Measurements from ENCODE around the gene TRAPPC8. TPM values are rescaled to one million over a fixed set of nuclear protein-coding genes. Genes with fewer than 3 reads are reported as not detected.
"Not testable (repeated sequence)": the region's sequence is repeated elsewhere in the genome, so short reads cannot be mapped to it uniquely, and the experiment has no call there.

TRAPPC8 gene
- total RNA-seq, 1 donor from 2014 or later, result 41.3 TPM

DNA sequence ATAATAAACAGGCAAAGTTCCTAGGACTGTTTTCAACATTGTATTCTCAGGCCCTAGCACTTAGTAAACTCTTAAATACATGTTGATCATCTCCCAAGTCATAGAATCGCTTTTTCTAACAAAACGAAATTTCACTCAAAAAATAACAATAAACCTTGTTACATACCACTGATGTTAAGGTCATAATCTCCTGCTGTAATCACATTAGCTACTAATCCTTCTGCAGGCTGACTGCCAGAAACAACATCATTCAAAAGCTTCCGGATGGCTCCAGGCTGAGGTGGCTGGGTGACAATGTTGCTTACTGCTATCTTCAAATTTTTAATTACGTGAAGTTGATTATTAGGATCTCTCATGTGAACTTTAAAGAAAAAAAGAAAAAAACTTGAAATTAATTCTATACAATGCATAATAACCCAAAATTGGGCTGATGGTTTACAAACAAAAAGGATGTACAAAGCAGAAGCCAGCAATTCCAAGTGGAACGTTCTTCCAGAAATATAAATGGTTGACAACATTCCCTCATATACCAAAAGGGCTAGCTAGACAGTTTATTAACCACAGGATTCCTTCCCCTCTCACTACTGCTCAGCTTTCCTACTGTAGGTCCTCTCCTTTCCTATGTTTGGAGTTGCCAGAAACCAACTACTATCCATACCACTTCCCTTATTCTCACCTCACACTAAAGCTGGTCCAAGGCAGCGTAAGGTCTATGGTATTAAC, 11.6 kb downstream of the TRAPPC8 start:
- intact Hi-C loops (cut with micrococcal nuclease), result no loop called here
- H3K27me3 Mint-ChIP-seq (ENCODE audit: low read depth), result no peaks in the 10 kb centered on the region
- H3K4me1 Mint-ChIP-seq (ENCODE audit: low read depth), result peaks cover 6% of the 10 kb centered on the region
- no peak overlapping the region for H3K27ac Mint-ChIP-seq
- no peak overlapping the region for H3K4me3 Mint-ChIP-seq (ENCODE audit: low read depth)
- no peak for DNase-seq (ENCODE audit: low spot score)
- peaks cover 36% of the 10 kb centered on the region for H3K36me3 Mint-ChIP-seq (ENCODE audit: low read depth)
- H3K9me3 Mint-ChIP-seq, result no peaks in the 10 kb centered on the region

DNA sequence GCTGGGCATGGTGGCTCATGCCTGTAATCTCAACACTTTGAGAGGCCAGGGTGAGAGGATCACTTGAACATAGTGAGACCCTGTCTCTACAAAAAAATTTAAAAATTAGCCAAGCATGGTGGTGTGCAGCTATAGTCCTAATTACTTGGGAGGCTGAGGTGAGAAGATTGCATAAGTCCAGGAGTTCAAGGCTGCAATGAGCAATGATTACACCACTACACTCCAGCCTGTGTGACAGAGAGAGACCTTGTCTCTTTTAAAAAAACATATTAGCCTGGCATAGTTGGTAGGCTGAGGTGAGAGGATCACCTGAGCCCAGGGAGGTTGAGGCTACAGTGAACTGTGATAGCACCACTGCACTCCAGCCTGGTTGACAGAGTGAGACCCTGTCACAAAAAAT, 13.7 kb downstream of the TRAPPC8 start:
- DNase-seq (ENCODE audit: low spot score), result no peak
- H3K36me3 Mint-ChIP-seq (ENCODE audit: low read depth), result peaks cover 49% of the 10 kb centered on the region
- H3K27ac Mint-ChIP-seq, result no peak overlapping the region
- H3K27me3 Mint-ChIP-seq (ENCODE audit: low read depth), result no peaks in the 10 kb centered on the region
- no peak overlapping the region for H3K4me3 Mint-ChIP-seq (ENCODE audit: low read depth)
- H3K9me3 Mint-ChIP-seq, result no peaks in the 10 kb centered on the region
- H3K4me1 Mint-ChIP-seq (ENCODE audit: low read depth), result peaks cover 11% of the 10 kb centered on the region
- intact Hi-C loops (cut with micrococcal nuclease), result no loop called here

DNA sequence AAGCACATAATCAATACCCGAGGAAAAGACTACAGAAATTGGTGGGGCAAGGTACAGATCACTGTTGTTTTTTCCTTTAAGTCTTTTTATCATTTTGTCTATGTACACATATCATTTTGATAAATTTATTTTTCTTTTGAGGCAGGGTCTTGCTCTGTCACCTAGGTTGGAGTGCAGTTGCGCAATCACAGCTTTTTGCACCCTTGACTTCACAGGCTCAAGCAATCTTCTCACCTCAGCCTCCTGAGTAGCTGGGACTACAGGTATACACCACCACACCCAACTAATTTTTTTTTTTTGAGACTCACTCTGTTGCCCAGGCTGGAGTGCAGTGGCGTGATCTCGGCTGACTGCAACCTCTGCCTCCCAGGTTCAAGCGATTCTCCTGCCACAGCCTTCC, 15.9 kb downstream of the TRAPPC8 start:
- H3K27ac Mint-ChIP-seq; DNase-seq (ENCODE audit: low spot score); H3K27me3 Mint-ChIP-seq (ENCODE audit: low read depth); H3K9me3 Mint-ChIP-seq; intact Hi-C loops (cut with micrococcal nuclease); H3K4me3 Mint-ChIP-seq (ENCODE audit: low read depth): not testable (repeated sequence)
- H3K36me3 Mint-ChIP-seq (ENCODE audit: low read depth), result peaks cover 57% of the 10 kb centered on the region
- peaks cover 13% of the 10 kb centered on the region for H3K4me1 Mint-ChIP-seq (ENCODE audit: low read depth)

DNA sequence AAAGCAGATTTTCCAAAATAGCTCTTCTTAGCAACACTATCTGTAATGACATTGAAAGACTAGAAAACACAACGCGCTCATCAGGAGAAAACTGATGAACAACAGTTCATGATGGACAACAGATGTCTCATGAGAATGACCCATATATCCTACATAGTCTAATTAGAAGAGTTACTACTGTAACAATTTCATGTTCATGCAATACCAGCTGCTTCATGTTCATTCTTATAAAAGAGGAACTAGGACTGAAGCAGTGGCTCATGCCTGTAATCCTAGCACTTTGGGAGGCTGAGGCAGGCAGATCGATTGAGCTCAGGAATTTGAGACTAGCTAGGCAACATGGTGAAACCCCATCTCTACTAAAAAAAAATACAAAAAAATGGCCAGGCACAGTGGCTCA, 22.7 kb downstream of the TRAPPC8 start:
- H3K27me3 Mint-ChIP-seq (ENCODE audit: low read depth), result no peaks in the 10 kb centered on the region

DNA sequence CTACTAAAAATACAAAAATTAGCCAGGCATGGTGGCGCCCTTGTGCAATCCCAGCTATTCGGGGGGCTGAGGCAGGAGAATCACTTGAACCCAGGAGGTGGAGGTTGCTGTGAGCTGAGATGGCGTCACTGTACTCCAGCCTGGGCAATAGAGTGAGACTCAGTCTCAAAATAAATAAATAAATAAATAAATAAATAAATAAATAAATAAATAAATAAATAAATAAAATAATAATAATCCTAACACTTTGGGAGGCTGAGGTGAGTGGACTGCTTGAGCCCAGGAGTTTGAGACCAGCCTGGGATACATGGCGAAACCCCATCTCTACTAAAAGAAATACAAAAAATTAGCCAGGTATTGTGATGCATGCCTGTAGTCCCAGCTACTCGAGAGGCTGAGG, 23.6 kb downstream of the TRAPPC8 start:
- H3K27me3 Mint-ChIP-seq (ENCODE audit: low read depth); intact Hi-C loops (cut with micrococcal nuclease); H3K9me3 Mint-ChIP-seq; H3K27ac Mint-ChIP-seq; H3K4me1 Mint-ChIP-seq (ENCODE audit: low read depth); DNase-seq (ENCODE audit: low spot score); H3K4me3 Mint-ChIP-seq (ENCODE audit: low read depth): not testable (repeated sequence)
- H3K36me3 Mint-ChIP-seq (ENCODE audit: low read depth), result peaks cover 34% of the 10 kb centered on the region

More for the DNA sequence above, 22.7 kb downstream of the TRAPPC8 start:
- H3K4me1 Mint-ChIP-seq (ENCODE audit: low read depth), result peaks cover 5% of the 10 kb centered on the region
- intact Hi-C loops (cut with micrococcal nuclease), result no loop called here
- H3K9me3 Mint-ChIP-seq, result no peaks in the 10 kb centered on the region
- no peak overlapping the region for H3K4me3 Mint-ChIP-seq (ENCODE audit: low read depth)
- peaks cover 36% of the 10 kb centered on the region for H3K36me3 Mint-ChIP-seq (ENCODE audit: low read depth)
- no peak overlapping the region for H3K27ac Mint-ChIP-seq
- DNase-seq (ENCODE audit: low spot score), result no peak

DNA sequence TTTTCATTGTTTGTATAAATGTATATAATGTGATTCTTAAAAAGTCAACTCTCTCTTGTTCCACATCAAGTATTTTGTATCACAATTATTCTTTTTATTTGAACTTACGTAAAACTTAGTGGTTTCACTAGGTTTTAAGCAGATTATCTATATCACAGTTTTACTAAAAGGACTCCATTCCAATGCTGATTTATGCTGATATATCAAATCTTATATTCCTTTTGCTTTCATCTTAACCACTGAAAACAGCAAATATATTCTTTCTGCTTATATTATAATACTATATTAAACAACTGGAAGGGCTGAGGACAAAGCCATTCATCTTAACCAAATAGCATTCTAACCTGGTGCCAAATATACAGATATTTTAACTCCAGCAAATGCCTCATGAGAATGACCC, 24.2 kb downstream of the TRAPPC8 start:
- Mint-ChIP-seq H3K4me1 (ENCODE audit: low read depth) (peaks cover 2% of the 10 kb centered on the region), H3K36me3 (ENCODE audit: low read depth) (peaks cover 37% of the 10 kb centered on the region), H3K4me3 (ENCODE audit: low read depth) (no peak overlapping the region), H3K9me3 (no peaks in the 10 kb centered on the region), H3K27ac (no peak overlapping the region), H3K27me3 (ENCODE audit: low read depth) (no peaks in the 10 kb centered on the region)
- intact Hi-C loops (cut with micrococcal nuclease), result no loop called here
- DNase-seq (ENCODE audit: low spot score), result no peak

DNA sequence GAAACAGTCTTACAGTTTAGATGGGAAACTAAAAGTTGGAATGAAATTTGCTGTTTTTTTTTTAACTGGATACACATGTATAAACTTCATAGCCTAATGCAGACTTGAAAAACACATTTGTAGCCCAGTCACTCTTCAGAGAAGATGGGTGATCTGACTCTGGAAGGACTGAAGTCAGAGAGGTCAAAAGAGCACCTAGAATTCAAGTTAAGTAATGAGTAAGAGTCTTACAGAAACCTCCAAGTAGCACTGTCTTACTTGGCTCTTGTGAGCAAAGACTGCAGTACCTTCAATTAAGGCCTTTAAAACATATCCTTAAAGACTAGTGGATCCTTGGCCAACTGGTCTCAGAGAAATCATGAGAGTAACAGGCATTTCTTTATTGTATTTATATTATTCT, 41.9 kb downstream of the TRAPPC8 start:
- H3K9me3 Mint-ChIP-seq, result no peaks in the 10 kb centered on the region
- DNase-seq (ENCODE audit: low spot score), result no peak
- intact Hi-C loops (cut with micrococcal nuclease), result no loop called here
- no peaks in the 10 kb centered on the region for H3K27me3 Mint-ChIP-seq (ENCODE audit: low read depth)
- H3K36me3 Mint-ChIP-seq (ENCODE audit: low read depth), result peaks cover 46% of the 10 kb centered on the region
- H3K4me3 Mint-ChIP-seq (ENCODE audit: low read depth), result no peak overlapping the region
- H3K27ac Mint-ChIP-seq, result no peak overlapping the region
- no peaks in the 10 kb centered on the region for H3K4me1 Mint-ChIP-seq (ENCODE audit: low read depth)

DNA sequence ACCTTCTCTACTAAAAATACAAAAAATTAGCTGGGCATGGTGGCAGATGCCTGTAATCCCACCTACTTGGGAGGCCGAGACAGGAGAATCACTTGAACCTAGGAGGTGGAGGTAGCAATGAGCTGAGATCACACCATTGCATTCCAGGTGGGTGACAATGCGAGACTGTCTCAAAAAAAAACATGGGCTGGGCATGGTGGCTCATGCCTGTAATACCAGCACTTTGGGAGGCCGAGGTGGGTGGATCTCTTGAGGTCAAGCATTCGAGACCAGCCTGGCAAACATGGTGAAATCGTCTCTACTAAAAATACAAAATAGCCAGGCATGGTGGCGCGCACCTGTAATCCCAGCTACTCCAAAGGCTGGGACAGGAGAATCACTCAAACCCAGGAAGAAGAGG, 43.2 kb downstream of the TRAPPC8 start:
- H3K27ac Mint-ChIP-seq; DNase-seq (ENCODE audit: low spot score); H3K4me1 Mint-ChIP-seq (ENCODE audit: low read depth); H3K4me3 Mint-ChIP-seq (ENCODE audit: low read depth); H3K27me3 Mint-ChIP-seq (ENCODE audit: low read depth); intact Hi-C loops (cut with micrococcal nuclease); H3K9me3 Mint-ChIP-seq: not testable (repeated sequence)
- peaks cover 52% of the 10 kb centered on the region for H3K36me3 Mint-ChIP-seq (ENCODE audit: low read depth)

DNA sequence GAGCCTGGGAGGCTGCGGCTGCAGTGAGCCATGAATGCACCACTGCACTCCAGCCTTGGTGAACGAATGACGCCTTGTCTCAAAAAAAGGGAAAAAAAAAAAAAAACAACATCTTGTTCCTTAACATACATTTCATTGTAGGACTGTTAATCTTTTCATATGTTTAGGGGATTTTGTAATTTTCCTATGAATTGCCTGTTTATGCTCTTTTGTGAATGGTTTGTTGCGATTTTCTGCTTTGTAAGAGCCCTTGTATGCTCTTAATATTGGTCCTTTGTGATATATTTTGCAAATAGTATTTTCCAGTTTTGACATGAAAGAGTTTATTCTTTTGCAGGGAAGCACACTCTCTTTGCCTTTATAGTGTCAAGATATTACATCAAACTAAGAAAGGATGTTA, 50.0 kb downstream of the TRAPPC8 start:
- Mint-ChIP-seq H3K4me1 (ENCODE audit: low read depth) (peaks cover 10% of the 10 kb centered on the region), H3K9me3 (no peaks in the 10 kb centered on the region), H3K4me3 (ENCODE audit: low read depth) (no peak overlapping the region), H3K27me3 (ENCODE audit: low read depth) (no peaks in the 10 kb centered on the region), H3K27ac (no peak overlapping the region), H3K36me3 (ENCODE audit: low read depth) (peaks cover 51% of the 10 kb centered on the region)
- DNase-seq (ENCODE audit: low spot score), result no peak
- intact Hi-C loops (cut with micrococcal nuclease), result no loop called here

DNA sequence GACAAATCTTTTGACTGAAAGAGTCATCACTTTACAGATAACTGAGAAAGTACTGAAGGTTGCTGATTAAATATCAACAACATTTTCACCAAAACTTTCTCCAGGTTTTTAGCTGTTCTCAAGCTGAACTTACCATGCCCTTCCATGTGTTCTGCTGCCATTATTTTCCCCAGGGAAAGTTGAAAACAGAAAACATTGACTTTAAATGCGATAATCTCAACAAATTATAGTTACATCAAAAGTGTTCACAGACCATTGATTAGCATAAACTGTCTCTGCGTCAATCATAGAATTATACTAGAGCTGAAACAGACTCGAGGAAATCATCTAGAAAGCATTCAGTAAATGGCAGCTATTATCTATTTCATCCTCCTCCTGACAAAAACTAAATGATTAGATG, 51.4 kb downstream of the TRAPPC8 start:
- no peaks in the 10 kb centered on the region for H3K27me3 Mint-ChIP-seq (ENCODE audit: low read depth)
- peaks cover 10% of the 10 kb centered on the region for H3K4me1 Mint-ChIP-seq (ENCODE audit: low read depth)
- DNase-seq (ENCODE audit: low spot score), result no peak
- no peaks in the 10 kb centered on the region for H3K9me3 Mint-ChIP-seq
- H3K4me3 Mint-ChIP-seq (ENCODE audit: low read depth), result no peak overlapping the region
- peaks cover 58% of the 10 kb centered on the region for H3K36me3 Mint-ChIP-seq (ENCODE audit: low read depth)
- H3K27ac Mint-ChIP-seq, result no peak overlapping the region
- intact Hi-C loops (cut with micrococcal nuclease), result no loop called here

DNA sequence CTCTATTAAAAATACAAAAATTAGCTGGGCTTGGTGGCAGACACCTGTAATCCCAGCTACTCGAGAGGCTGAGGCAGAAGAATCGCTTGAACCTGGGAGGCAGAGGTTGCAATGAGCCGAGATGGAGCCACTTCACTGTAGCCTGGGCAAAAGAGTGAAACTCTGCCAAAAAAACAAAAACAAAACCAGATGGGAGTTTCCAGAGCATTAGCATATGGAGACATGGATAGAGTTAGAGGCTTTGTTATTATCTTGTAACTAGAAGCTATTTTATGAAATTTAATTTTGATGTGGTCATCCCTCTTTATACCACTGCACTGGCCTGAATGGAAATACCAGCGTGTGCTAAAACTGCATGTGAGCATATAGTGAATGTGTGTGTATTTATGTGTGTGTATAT, 58.9 kb downstream of the TRAPPC8 start:
- H3K27ac Mint-ChIP-seq, result no peak overlapping the region
- intact Hi-C loops (cut with micrococcal nuclease), result no loop called here
- peaks cover 85% of the 10 kb centered on the region for H3K36me3 Mint-ChIP-seq (ENCODE audit: low read depth)
- peaks cover 15% of the 10 kb centered on the region for H3K4me1 Mint-ChIP-seq (ENCODE audit: low read depth)
- H3K4me3 Mint-ChIP-seq (ENCODE audit: low read depth), result no peak overlapping the region
- peaks cover 21% of the 10 kb centered on the region for H3K9me3 Mint-ChIP-seq
- H3K27me3 Mint-ChIP-seq (ENCODE audit: low read depth), result no peaks in the 10 kb centered on the region
- no peak for DNase-seq (ENCODE audit: low spot score)

DNA sequence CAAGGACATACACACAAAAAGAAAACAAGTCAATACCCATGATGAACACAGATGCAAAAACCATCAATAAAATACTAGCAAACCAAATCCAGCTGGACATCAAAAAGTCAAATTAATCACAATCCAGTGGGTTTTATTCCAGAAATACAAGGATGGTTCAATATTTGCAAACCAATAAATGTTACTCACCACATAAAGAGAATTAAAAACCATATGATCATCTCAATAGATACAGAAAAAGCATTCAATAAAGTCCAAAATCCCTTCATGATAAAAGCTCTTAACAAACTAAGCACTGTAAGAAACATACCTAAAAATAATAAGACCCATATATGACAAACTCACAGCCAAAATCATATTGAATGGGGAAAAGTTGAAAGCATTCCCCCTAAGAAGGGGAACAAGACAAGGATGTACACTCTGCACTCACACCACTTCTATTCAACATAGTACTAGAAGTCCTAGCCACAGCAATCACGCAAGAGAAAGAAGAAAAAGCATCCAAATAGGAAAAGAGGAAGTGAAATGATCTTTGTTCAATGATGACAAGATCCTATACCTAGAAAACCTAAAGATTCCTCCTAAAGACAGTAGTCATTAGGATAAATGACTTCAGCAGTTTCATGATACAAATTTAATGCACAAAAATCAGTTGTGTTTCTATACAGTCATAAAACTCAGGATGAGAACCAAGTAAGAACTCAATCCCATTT, 62.6 kb downstream of the TRAPPC8 start:
- peaks cover 20% of the 10 kb centered on the region for H3K4me1 Mint-ChIP-seq (ENCODE audit: low read depth)
- no peak overlapping the region for H3K4me3 Mint-ChIP-seq (ENCODE audit: low read depth)
- no peaks in the 10 kb centered on the region for H3K27me3 Mint-ChIP-seq (ENCODE audit: low read depth)
- no peak for DNase-seq (ENCODE audit: low spot score)
- peaks cover 80% of the 10 kb centered on the region for H3K36me3 Mint-ChIP-seq (ENCODE audit: low read depth)
- H3K9me3 Mint-ChIP-seq, result peaks cover 21% of the 10 kb centered on the region
- no peak overlapping the region for H3K27ac Mint-ChIP-seq
- intact Hi-C loops (cut with micrococcal nuclease), result no loop called here

DNA sequence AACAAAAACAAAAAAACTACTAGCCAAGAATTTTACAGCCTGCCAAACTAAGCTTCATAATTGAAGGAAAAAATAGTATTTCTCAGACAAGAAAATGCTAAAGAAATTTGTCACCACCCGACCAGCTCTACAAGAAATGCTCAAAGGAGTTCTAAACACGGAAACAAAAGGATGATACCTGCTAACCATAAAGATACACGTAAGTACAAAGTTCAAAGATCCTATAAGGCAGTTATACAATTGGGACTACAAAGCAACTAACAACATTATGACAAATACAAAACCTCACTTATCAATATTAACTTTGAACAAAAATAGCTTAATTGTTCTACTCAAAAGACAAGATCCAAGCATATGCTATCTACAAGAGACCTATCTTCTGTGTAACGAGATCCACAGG, 64.6 kb downstream of the TRAPPC8 start:
- H3K36me3 Mint-ChIP-seq (ENCODE audit: low read depth), result peaks cover 75% of the 10 kb centered on the region
- H3K27ac Mint-ChIP-seq, result no peak overlapping the region
- no peak for DNase-seq (ENCODE audit: low spot score)
- H3K9me3 Mint-ChIP-seq, result peaks cover 21% of the 10 kb centered on the region
- intact Hi-C loops (cut with micrococcal nuclease), result no loop called here
- no peak overlapping the region for H3K4me3 Mint-ChIP-seq (ENCODE audit: low read depth)
- peaks cover 20% of the 10 kb centered on the region for H3K4me1 Mint-ChIP-seq (ENCODE audit: low read depth)
- no peaks in the 10 kb centered on the region for H3K27me3 Mint-ChIP-seq (ENCODE audit: low read depth)

Data from activated T-helper 2 cell treated with anti-CD3 and anti-CD28 coated beads, Interferon-gamma antibody, Interleukin-2, Interleukin-4, amounts not matched to agents 10 μg/mL and 5 μg/mL and 100 μg/mL, durations not matched to agents 14 hours and 24 hours and 36 hours (primary cell).